WERI-Rb-1 (cell line): ENCODE data around the gene WDFY2.

ENCODE experiments used
- DNase-seq: peaks from one replicate; pipeline ENCODE4 v3.0.0-alpha.2; 2020
- H3K27ac ChIP-seq: fragments of 250-450 bp; sonication (Bioruptor Pico); 2 replicates; pipeline ENCODE4 v1.5.1; 2020; ENCODE audit warnings: mild to moderate bottlenecking, moderate library complexity
- H3K27me3 ChIP-seq: fragments of 250-450 bp; sonication (Bioruptor Pico); 2 replicates; pipeline ENCODE4 v1.5.1; 2021; ENCODE audit warnings: mild to moderate bottlenecking, low read depth, moderate library complexity; ENCODE audit not compliant: insufficient read depth, severe bottlenecking
- H3K36me3 ChIP-seq: fragments of 250-450 bp; sonication (Bioruptor Pico); 2 replicates; pipeline ENCODE4 v1.5.1; 2020; ENCODE audit warnings: mild to moderate bottlenecking, moderate library complexity
- H3K4me3 ChIP-seq: 2 replicates; pipeline ENCODE4 v1.5.1; 2011; ENCODE audit warnings: low read depth, mild to moderate bottlenecking, control low read depth, low read length
- H3K9me3 ChIP-seq: fragments of 250-450 bp; sonication (Bioruptor Pico); 2 replicates; pipeline ENCODE4 v1.5.1; 2021; ENCODE audit warnings: mild to moderate bottlenecking, moderate library complexity; ENCODE audit not compliant: severe bottlenecking
- CTCF ChIP-seq: IDR thresholded peaks from 2 replicates; pipeline ENCODE4 v1.5.1; 2011; ENCODE audit warnings: low read depth, mild to moderate bottlenecking, control low read depth, inconsistent platforms, low read length

The WDFY2 gene

GRCh38 chr13:51745243-51745642 lies 161.0 kb downstream of the WDFY2 start:
- TF ChIP-seq CTCF = no peak
- no peak for DNase-seq
- Histone ChIP-seq H3K27me3 (no peaks in the 10 kb centered on the region), H3K9me3 (no peaks in the 10 kb centered on the region), H3K27ac (no peak overlapping the region), H3K4me3 (no peak overlapping the region), H3K36me3 (no peaks in the 10 kb centered on the region)

- no peak for TF ChIP-seq CTCF
- Histone ChIP-seq H3K4me3 (no peak overlapping the region), H3K36me3 (no peaks in the 10 kb centered on the region), H3K27me3 (no peaks in the 10 kb centered on the region), H3K27ac (no peak overlapping the region), H3K9me3 (no peaks in the 10 kb centered on the region)
- DNase-seq = no peak
These were observed 162.5 kb downstream of the WDFY2 start for GRCh38 chr13:51746802-51747201.

GRCh38 chr13:51747438-51748434 lies 163.5 kb downstream of the WDFY2 start:
- Histone ChIP-seq H3K27ac (no peak overlapping the region), H3K27me3 (no peaks in the 10 kb centered on the region), H3K4me3 (no peak overlapping the region), H3K9me3 (no peaks in the 10 kb centered on the region), H3K36me3 (no peaks in the 10 kb centered on the region)
- DNase-seq = no peak
- TF ChIP-seq CTCF = no peak

- no peaks in the 10 kb centered on the region for H3K27me3 ChIP-seq
- H3K36me3 ChIP-seq = no peaks in the 10 kb centered on the region
- no peak for DNase-seq
- no peak overlapping the region for H3K27ac ChIP-seq
- H3K4me3 ChIP-seq = no peak overlapping the region
- no peak for TF ChIP-seq CTCF
- no peaks in the 10 kb centered on the region for H3K9me3 ChIP-seq
These were observed 172.4 kb downstream of the WDFY2 start for GRCh38 chr13:51756651-51757050.

- H3K9me3 ChIP-seq = no peaks in the 10 kb centered on the region
- H3K36me3 ChIP-seq = no peaks in the 10 kb centered on the region
- H3K4me3 ChIP-seq = no peak overlapping the region
- no peak for TF ChIP-seq CTCF
- H3K27ac ChIP-seq = no peak overlapping the region
- H3K27me3 ChIP-seq = no peaks in the 10 kb centered on the region
- no peak for DNase-seq
These were observed 174.4 kb downstream of the WDFY2 start for GRCh38 chr13:51758691-51759090.
